Measurements from ENCODE around the gene NFE2L2. TPM values are rescaled to one million over a fixed set of nuclear protein-coding genes. Genes with fewer than 3 reads are reported as not detected.
"Not testable (repeated sequence)": the region's sequence is repeated elsewhere in the genome, so short reads cannot be mapped to it uniquely, and the experiment has no call there.

NFE2L2 gene
- total and polyA plus RNA-seq, 2 donors (not counting 3 experiments of a cell fraction or from before 2014, with no cell fraction given) = 57.1 to 66.2 TPM

DNA sequence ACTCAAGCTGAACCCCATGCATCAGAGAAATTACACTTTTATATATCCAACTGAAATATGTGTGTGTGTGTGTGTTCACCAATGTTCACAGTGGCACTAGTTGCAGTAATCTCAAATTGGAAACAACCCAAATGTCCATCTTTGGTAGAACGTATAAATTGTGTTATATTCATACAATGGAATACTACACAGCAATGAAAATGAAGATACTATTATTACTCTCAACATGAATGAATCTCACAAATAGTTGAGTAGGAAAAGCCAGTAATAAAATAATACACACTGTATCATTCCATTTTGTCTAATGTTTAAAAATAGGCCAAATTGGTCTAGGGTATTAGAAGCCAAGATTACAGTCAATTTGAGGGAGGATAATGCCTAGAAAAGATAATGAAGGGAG is 48.0 kb upstream of the NFE2L2 start:
- intact Hi-C loops (cut with micrococcal nuclease) = no loop called here
- Histone ChIP-seq H3K36me3 (ENCODE audit: control insufficient read depth in 2 of 2, extremely low read depth in 1 of 2, insufficient read depth in 2 of 2, low read length in 2 of 2) (no peaks in the 10 kb centered on the region), H3K4me1 (ENCODE audit: control insufficient read depth, extremely low read depth, insufficient read depth, low read length) (no peaks in the 10 kb centered on the region), H3K9me1 (replicated peaks; ENCODE audit: control insufficient read depth, extremely low read depth, insufficient read depth, low read length) (no peaks in the 10 kb centered on the region), H3K9me3 (replicated peaks; ENCODE audit: control insufficient read depth, insufficient read depth, low read length) (no peaks in the 10 kb centered on the region), H3K27me3 (ENCODE audit: control insufficient read depth in 2 of 2, insufficient read depth in 2 of 2, low read length in 2 of 2) (no peaks in the 10 kb centered on the region), H3K4me2 (ENCODE audit: insufficient read depth, low read length) (no peak overlapping the region), H3K79me2 (ENCODE audit: control insufficient read depth, insufficient read depth, low read length) (no peaks in the 10 kb centered on the region), H3K27ac (ENCODE audit: insufficient read depth, low read depth, low read length) (no peak overlapping the region), H3K4me3 (replicated peaks in 1 of 3; ENCODE audit: insufficient read depth in 1 of 3, low read depth in 1 of 3, low read length in 3 of 3) (no peak overlapping the region), H4K20me1 (replicated peaks; ENCODE audit: control insufficient read depth, extremely low read depth, insufficient read depth, low read length) (no peaks in the 10 kb centered on the region), H3K9ac (replicated peaks; ENCODE audit: extremely low read depth, insufficient read depth, low read length) (no peak overlapping the region), H2AFZ (ENCODE audit: low read depth, low read length) (no peak overlapping the region)
- DNase-seq (ENCODE audit: low read depth, low spot score) (no peak), FAIRE-seq (no peak)
- dilution Hi-C loops (cut with MboI; ENCODE audit: extremely low pct_ligation_motif_present, low sequenced_read_pairs) = no loop called here
- TF ChIP-seq JUN (IDR thresholded peaks at IDR 0.05; ENCODE audit: borderline replicate concordance, insufficient read depth, insufficient read length, low read depth) (no peak), POLR2A (IDR thresholded peaks at IDR 0.05; ENCODE audit: low read depth, low read length) (no peak), GATA2 (IDR thresholded peaks at IDR 0.05; ENCODE audit: insufficient read depth, insufficient read length, low read depth, low read length) (no peak), EZH2 (IDR thresholded peaks at IDR 0.05; ENCODE audit: borderline replicate concordance, low read depth, low read length, severe bottlenecking) (no peak), POLR2AphosphoS5 (IDR thresholded peaks at IDR 0.05; ENCODE audit: insufficient read depth, low read depth, low read length) (no peak), MYC (IDR thresholded peaks at IDR 0.05; ENCODE audit: low read depth, low read length) (no peak)
- TF ChIP-seq, protein P1, sequence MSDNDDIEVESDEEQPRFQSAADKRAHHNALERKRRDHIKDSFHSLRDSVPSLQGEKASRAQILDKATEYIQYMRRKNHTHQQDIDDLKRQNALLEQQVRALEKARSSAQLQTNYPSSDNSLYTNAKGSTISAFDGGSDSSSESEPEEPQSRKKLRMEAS (IDR thresholded peaks at IDR 0.05; ENCODE audit: insufficient read depth, insufficient read length) = no peak
- no TSS peak for BruUV-seq (replicated peaks)
- POLR2A ChIA-PET = no interaction called here
- CTCF ChIA-PET = interaction anchor here (3.4 kb wide), 1 partner anchor 148 kb away, joined by 10 read pairs; no protein-coding TSS in a partner anchor

DNA sequence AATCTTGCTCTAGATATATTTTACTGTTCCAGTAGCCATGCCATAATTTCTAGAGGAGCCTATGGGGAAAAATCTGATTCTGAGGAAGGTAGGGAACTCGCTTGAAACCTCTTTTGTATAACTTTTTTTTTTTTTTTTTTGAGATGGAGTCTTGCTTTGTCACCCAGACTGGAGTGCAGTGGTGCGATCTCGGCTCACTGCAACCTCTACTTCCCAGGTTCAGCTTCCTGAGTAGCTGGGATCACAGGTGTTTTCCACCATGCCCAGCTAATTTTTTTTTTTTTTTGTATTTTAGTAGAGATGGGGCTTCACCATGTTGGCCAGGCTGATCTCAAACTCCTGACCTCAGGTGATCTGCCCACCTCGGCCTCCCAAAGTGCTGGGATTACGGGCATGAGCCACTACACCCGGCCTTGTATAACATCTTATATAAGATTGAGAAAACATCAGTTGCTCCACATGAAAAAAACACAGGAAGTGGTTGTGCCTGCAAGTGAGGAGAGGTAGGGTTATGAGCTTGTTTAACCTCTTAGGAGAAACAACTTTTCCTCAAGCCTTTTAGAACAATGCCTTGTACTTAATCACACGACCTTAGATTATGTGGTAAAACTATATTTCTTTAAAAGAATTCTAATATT is 45.3 kb upstream of the NFE2L2 start:
- dilution Hi-C loops (cut with MboI; ENCODE audit: extremely low pct_ligation_motif_present, low sequenced_read_pairs); intact Hi-C loops (cut with micrococcal nuclease); POLR2A ChIA-PET: not testable (repeated sequence)

More for the DNA sequence above, 45.3 kb upstream of the NFE2L2 start:
- not testable (repeated sequence) for H3K9ac ChIP-seq (replicated peaks; ENCODE audit: extremely low read depth, insufficient read depth, low read length); H3K4me2 ChIP-seq (ENCODE audit: insufficient read depth, low read length); BruUV-seq (replicated peaks); H3K27ac ChIP-seq (ENCODE audit: insufficient read depth, low read depth, low read length); H3K27me3 ChIP-seq (ENCODE audit: control insufficient read depth in 2 of 2, insufficient read depth in 2 of 2, low read length in 2 of 2); H4K20me1 ChIP-seq (replicated peaks; ENCODE audit: control insufficient read depth, extremely low read depth, insufficient read depth, low read length); FAIRE-seq; H3K4me3 ChIP-seq (replicated peaks in 1 of 3; ENCODE audit: insufficient read depth in 1 of 3, low read depth in 1 of 3, low read length in 3 of 3); H3K4me1 ChIP-seq (ENCODE audit: control insufficient read depth, extremely low read depth, insufficient read depth, low read length); H3K36me3 ChIP-seq (ENCODE audit: control insufficient read depth in 2 of 2, extremely low read depth in 1 of 2, insufficient read depth in 2 of 2, low read length in 2 of 2); H2AFZ ChIP-seq (ENCODE audit: low read depth, low read length); H3K9me3 ChIP-seq (replicated peaks; ENCODE audit: control insufficient read depth, insufficient read depth, low read length); H3K9me1 ChIP-seq (replicated peaks; ENCODE audit: control insufficient read depth, extremely low read depth, insufficient read depth, low read length); H3K79me2 ChIP-seq (ENCODE audit: control insufficient read depth, insufficient read depth, low read length); DNase-seq (ENCODE audit: low read depth, low spot score)
- CTCF ChIA-PET = interaction anchor here (0.7 to 2.3 kb wide), 2 partner anchors 46 to 145 kb away, joined by 3 to 7 read pairs; no protein-coding TSS in a partner anchor
